Endothelial cell of umbilical vein (primary cell): ENCODE measurements around the gene AUTS2. TPM values are rescaled to one million over a fixed set of nuclear protein-coding genes. Genes with fewer than 3 reads are reported as not detected.

Experiments used
- BruUV-seq: library from RNA; stranded (reverse); fragments of 400-500 nt; replicated peaks from 2 replicates; lab custom pipeline; 2021; lab: Mats Ljungman, UMichigan
- CTCF ChIA-PET: fragments of 300-600, 350-600 bp; sonication (Branson Sonifier 250); formaldehyde crosslinking; loops from one replicate; lab custom pipeline; 2021; ENCODE audit warnings: antibody characterized with exemption, inconsistent platforms; lab: Charles Lee
- POLR2A ChIA-PET: fragments of 300-600, 350-600 bp; sonication (Branson Sonifier 250); formaldehyde crosslinking; loops from one replicate; lab custom pipeline; 2021; ENCODE audit warnings: antibody characterized with exemption, inconsistent platforms; lab: Charles Lee
- DNase-seq: peaks from one replicate; pipeline ENCODE4 v3.0.0-alpha.2; 2011; ENCODE audit warnings: low read depth, low spot score
- FAIRE-seq: peaks from 2 replicates; lab custom pipeline; 2011; peaks lifted over from hg19 to GRCh38; lab: Jason Lieb, UNC
- H2AFZ ChIP-seq: 2 replicates; pipeline ENCODE4 v1.6.0; 2012; ENCODE audit warnings: low read depth, low read length, control low read depth, inconsistent platforms
- H3K27ac ChIP-seq: 2 replicates; pipeline ENCODE4 v1.5.1; 2011; ENCODE audit warnings: low read depth, mild to moderate bottlenecking, control low read depth, low read length, moderate library complexity; ENCODE audit not compliant: insufficient read depth
- H3K27me3 ChIP-seq, 2 experiments: 2 replicates each; pipeline versions ENCODE4 v1.6.0 to v1.6.1; 2011; ENCODE audit warnings: low read length in 2 of 2, mixed read lengths in 1 of 2; ENCODE audit not compliant: control insufficient read depth in 2 of 2, insufficient read depth in 2 of 2
- H3K36me3 ChIP-seq, 2 experiments: 2 replicates in 1 of 2; 3 replicates in 1 of 2; pipeline ENCODE4 v1.5.1; 2011; ENCODE audit warnings: low read length in 2 of 2, mild to moderate bottlenecking in 1 of 2, moderate library complexity in 1 of 2; ENCODE audit not compliant: control insufficient read depth in 2 of 2, insufficient read depth in 2 of 2; ENCODE audit errors: extremely low read depth in 1 of 2
- H3K4me1 ChIP-seq: 3 replicates; pipeline ENCODE4 v1.5.1; 2011; ENCODE audit warnings: mild to moderate bottlenecking, low read length; ENCODE audit not compliant: control insufficient read depth, insufficient read depth; ENCODE audit errors: extremely low read depth
- H3K4me2 ChIP-seq: 2 replicates; pipeline ENCODE4 v1.6.1; 2011; ENCODE audit warnings: low read length, control low read depth, mixed read lengths; ENCODE audit not compliant: insufficient read depth
- H3K4me3 ChIP-seq, 3 experiments: fragments of 200-600 bp in 1 of 3; sonication (generic), shearing (Covaris generic) in 1 of 3; replicated peaks in 1 of 3; 2 replicates each; pipeline ENCODE4 v1.5.1; 2011 to 2016; ENCODE audit warnings: control low read depth in 3 of 3, low read length in 3 of 3, mild to moderate bottlenecking in 2 of 3, inconsistent platforms in 1 of 3, low read depth in 1 of 3, moderate library complexity in 1 of 3; ENCODE audit not compliant: insufficient read depth in 1 of 3
- H3K79me2 ChIP-seq: 2 replicates; pipeline ENCODE4 v1.6.0; 2012; ENCODE audit warnings: low read length, inconsistent platforms; ENCODE audit not compliant: control insufficient read depth, insufficient read depth
- H3K9ac ChIP-seq: replicated peaks from 2 replicates; pipeline ENCODE3; 2011; ENCODE audit warnings: low read length, control low read depth; ENCODE audit not compliant: insufficient read depth; ENCODE audit errors: extremely low read depth
- H3K9me1 ChIP-seq: replicated peaks from 3 replicates; pipeline ENCODE4 v1.6.0; 2011; ENCODE audit warnings: mild to moderate bottlenecking, low read length; ENCODE audit not compliant: control insufficient read depth, insufficient read depth; ENCODE audit errors: extremely low read depth
- H3K9me3 ChIP-seq: replicated peaks from 2 replicates; pipeline ENCODE4 v1.5.1; 2012; ENCODE audit warnings: low read length, inconsistent platforms; ENCODE audit not compliant: control insufficient read depth, insufficient read depth
- H4K20me1 ChIP-seq: replicated peaks from 2 replicates; pipeline ENCODE3; 2011; ENCODE audit warnings: mild to moderate bottlenecking, low read length; ENCODE audit not compliant: control insufficient read depth, insufficient read depth; ENCODE audit errors: extremely low read depth
- EZH2 ChIP-seq: IDR thresholded peaks from 2 replicates; pipeline ENCODE4 v1.6.1; 2012; ENCODE audit warnings: borderline replicate concordance, low read depth, mild to moderate bottlenecking, moderate library complexity, low read length, inconsistent platforms; ENCODE audit not compliant: severe bottlenecking
- GATA2 ChIP-seq: IDR thresholded peaks from 2 replicates; pipeline ENCODE4 v1.7.0; 2011; ENCODE audit warnings: low read depth, mild to moderate bottlenecking, moderate library complexity, mixed read lengths, low read length; ENCODE audit not compliant: insufficient read length, insufficient read depth
- MAX ChIP-seq: IDR thresholded peaks from 2 replicates; pipeline ENCODE4 v1.6.1; 2011; ENCODE audit not compliant: insufficient read depth, insufficient read length
- MYC ChIP-seq: IDR thresholded peaks from one replicate; pipeline ENCODE4 v1.6.1; 2011; ENCODE audit warnings: mild to moderate bottlenecking, low read depth, low read length
- POLR2AphosphoS5 ChIP-seq: IDR thresholded peaks from 2 replicates; pipeline ENCODE4 v1.6.1; 2012; ENCODE audit warnings: low read depth, mild to moderate bottlenecking, control low read depth, low read length, moderate library complexity; ENCODE audit not compliant: insufficient read depth
- dilution Hi-C: fragments of 300-500 bp; cut with MboI; formaldehyde crosslinking; loops from one replicate; pipeline ENCODE4 v1.15.0; 2019; ENCODE audit warnings: low sequenced_read_pairs; ENCODE audit not compliant: extremely low pct_ligation_motif_present
- intact Hi-C: fragments of 100-400 bp; cut with micrococcal nuclease; formaldehyde crosslinking; loops from one replicate; pipeline ENCODE4 v1.10.0; 2022
- polyA plus RNA-seq, 4 experiments: library from polyadenylated mRNA; depleted of rRNA in 3 of 4; stranded (reverse) in 3 of 4; unstranded in 1 of 4; fragments of >200 nt; gene quantifications; 2 replicates each; pipeline versions ENCODE4 v1.2.1 to v1.2.3, GENCODE V29; 2011 to 2012; ENCODE audit warnings: missing spikeins in 1 of 4
- total RNA-seq: library from RNA; stranded (reverse); gene quantifications from 2 replicates; pipeline ENCODE4 v1.2.3, GENCODE V29; 2021
- TF ChIP-seq, protein P1 (sequence below), 2 donors: IDR thresholded peaks; 1 replicate in 1 of 2; 2 replicates in 1 of 2; pipeline ENCODE4 v1.5.1; 2011; ENCODE audit warnings: low read length in 2 of 2, mild to moderate bottlenecking in 2 of 2, moderate library complexity in 2 of 2, control low read depth in 1 of 2, inconsistent platforms in 1 of 2, low read depth in 1 of 2; ENCODE audit not compliant: insufficient read depth in 1 of 2; ENCODE audit errors: extremely low read depth in 1 of 2

Gene AUTS2
- total and polyA plus RNA-seq, 2 donors (not counting 3 experiments of a cell fraction or from before 2014, with no cell fraction given), result 0.59 to 8.0 TPM

- dilution Hi-C loops, result no loop called here
- POLR2A ChIA-PET, result no interaction called here
- DNase-seq (no peak), FAIRE-seq (no peak)
- no peaks in the 10 kb centered on the region for H3K27me3 ChIP-seq
- H3K27ac ChIP-seq, result no peak overlapping the region
- no peaks in the 10 kb centered on the region for H4K20me1 ChIP-seq
- CTCF ChIA-PET, result no interaction called here
- TF ChIP-seq EZH2 (no peak), POLR2AphosphoS5 (no peak), MAX (no peak), MYC (no peak), GATA2 (no peak)
- TF ChIP-seq, protein P1, sequence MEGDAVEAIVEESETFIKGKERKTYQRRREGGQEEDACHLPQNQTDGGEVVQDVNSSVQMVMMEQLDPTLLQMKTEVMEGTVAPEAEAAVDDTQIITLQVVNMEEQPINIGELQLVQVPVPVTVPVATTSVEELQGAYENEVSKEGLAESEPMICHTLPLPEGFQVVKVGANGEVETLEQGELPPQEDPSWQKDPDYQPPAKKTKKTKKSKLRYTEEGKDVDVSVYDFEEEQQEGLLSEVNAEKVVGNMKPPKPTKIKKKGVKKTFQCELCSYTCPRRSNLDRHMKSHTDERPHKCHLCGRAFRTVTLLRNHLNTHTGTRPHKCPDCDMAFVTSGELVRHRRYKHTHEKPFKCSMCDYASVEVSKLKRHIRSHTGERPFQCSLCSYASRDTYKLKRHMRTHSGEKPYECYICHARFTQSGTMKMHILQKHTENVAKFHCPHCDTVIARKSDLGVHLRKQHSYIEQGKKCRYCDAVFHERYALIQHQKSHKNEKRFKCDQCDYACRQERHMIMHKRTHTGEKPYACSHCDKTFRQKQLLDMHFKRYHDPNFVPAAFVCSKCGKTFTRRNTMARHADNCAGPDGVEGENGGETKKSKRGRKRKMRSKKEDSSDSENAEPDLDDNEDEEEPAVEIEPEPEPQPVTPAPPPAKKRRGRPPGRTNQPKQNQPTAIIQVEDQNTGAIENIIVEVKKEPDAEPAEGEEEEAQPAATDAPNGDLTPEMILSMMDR (IDR thresholded peaks at IDR 0.05; ENCODE audit: extremely low read depth in 1 of 2, insufficient read depth in 1 of 2, low read depth in 1 of 2, low read length in 2 of 2), result no peak
- no peaks in the 10 kb centered on the region for H3K9me3 ChIP-seq
- no peak overlapping the region for H3K9ac ChIP-seq
- no peaks in the 10 kb centered on the region for H3K4me1 ChIP-seq
- H3K36me3 ChIP-seq, result no peaks in the 10 kb centered on the region
- H3K4me2 ChIP-seq, result no peak overlapping the region
- BruUV-seq, result no TSS peak
- H3K79me2 ChIP-seq, result no peaks in the 10 kb centered on the region
- no peak overlapping the region for H2AFZ ChIP-seq
- intact Hi-C loops, result no loop called here
- H3K4me3 ChIP-seq, result no peak overlapping the region
- H3K9me1 ChIP-seq, result no peaks in the 10 kb centered on the region
Observed at GRCh38 chr7:70159121-70159520, 560.8 kb downstream of the AUTS2 start.
